Tibial nerve (tissue), 4 donors: ENCODE data around the gene PFAS.

Source experiments
- EP300 ChIP-seq, 2 donors: sonication (generic); formaldehyde crosslinking; IDR thresholded peaks; one replicate each; pipeline ENCODE4 v1.6.1; 2017; ENCODE audit warnings: antibody characterized with exemption in 2 of 2, mild to moderate bottlenecking in 1 of 2
- POLR2A ChIP-seq, 2 donors: fragments of 450-650 bp; IDR thresholded peaks; one replicate each; pipeline ENCODE4 v1.6.1; 2017; ENCODE audit warnings: antibody characterized with exemption in 2 of 2, mild to moderate bottlenecking in 2 of 2, moderate library complexity in 2 of 2
- TF ChIP-seq, protein P1 (sequence below), 5 experiments: fragments of 200-600 bp in 3 of 5; fragments of 450-650 bp in 2 of 5; sonication (generic) in 3 of 5; IDR thresholded peaks; one replicate each; pipeline ENCODE4 v1.5.1; 2016 to 2019; ENCODE audit warnings: antibody characterized with exemption in 5 of 5, mild to moderate bottlenecking in 3 of 5, moderate library complexity in 2 of 5

DNA sequence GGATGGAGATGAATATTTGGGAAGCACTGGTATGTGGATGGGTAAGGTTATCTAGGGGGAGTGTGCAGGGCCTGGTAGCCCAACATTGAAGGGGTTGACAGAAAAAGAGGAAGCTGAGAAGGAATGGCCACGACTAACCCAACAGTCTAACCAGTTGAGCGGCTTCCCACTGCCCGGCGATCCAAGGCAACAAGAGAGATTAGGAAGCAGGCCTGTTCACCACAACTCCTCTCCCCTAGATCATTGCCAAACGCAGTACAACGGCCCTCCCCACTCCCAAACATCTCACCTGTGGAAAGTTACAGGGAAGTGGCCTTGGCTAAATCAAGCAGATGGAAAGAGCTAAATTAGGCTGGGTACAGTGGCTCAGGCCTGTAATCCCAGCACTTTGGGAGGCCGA is 28.2 kb downstream of the PFAS start:
- TF ChIP-seq, protein P1, sequence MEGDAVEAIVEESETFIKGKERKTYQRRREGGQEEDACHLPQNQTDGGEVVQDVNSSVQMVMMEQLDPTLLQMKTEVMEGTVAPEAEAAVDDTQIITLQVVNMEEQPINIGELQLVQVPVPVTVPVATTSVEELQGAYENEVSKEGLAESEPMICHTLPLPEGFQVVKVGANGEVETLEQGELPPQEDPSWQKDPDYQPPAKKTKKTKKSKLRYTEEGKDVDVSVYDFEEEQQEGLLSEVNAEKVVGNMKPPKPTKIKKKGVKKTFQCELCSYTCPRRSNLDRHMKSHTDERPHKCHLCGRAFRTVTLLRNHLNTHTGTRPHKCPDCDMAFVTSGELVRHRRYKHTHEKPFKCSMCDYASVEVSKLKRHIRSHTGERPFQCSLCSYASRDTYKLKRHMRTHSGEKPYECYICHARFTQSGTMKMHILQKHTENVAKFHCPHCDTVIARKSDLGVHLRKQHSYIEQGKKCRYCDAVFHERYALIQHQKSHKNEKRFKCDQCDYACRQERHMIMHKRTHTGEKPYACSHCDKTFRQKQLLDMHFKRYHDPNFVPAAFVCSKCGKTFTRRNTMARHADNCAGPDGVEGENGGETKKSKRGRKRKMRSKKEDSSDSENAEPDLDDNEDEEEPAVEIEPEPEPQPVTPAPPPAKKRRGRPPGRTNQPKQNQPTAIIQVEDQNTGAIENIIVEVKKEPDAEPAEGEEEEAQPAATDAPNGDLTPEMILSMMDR (IDR thresholded peaks at IDR 0.05), result no peak
- no peak for TF ChIP-seq POLR2A (IDR thresholded peaks at IDR 0.05)
- no peak for TF ChIP-seq EP300 (IDR thresholded peaks at IDR 0.05)
